OCI-M1 (cell line): ENCODE results near the gene R3HCC1L.

Experiments
- DNase-seq: peaks from one replicate; lab custom pipeline; 2025; lab: John Stamatoyannopoulos, UW

Gene R3HCC1L

DNA sequence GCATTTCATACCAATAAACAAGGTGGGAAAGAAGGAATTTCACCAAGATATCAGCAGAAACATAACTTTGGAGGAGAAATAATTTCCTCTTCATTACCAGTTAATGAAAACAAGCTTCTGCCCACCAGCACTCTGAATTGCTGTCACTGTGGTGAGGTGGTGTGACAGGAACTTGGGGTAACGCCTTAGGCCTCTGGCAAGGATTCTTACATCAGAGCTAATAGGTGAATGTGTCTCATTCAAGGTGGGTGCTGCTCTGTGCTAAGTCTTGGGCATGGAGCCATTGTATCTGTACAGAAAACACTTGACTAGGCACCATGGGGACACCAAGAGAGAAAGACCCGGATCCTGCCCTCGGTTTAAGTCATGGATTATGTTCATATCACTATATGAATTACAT, 141.9 kb downstream of the R3HCC1L start:
- DNase-seq, result no peak

DNA sequence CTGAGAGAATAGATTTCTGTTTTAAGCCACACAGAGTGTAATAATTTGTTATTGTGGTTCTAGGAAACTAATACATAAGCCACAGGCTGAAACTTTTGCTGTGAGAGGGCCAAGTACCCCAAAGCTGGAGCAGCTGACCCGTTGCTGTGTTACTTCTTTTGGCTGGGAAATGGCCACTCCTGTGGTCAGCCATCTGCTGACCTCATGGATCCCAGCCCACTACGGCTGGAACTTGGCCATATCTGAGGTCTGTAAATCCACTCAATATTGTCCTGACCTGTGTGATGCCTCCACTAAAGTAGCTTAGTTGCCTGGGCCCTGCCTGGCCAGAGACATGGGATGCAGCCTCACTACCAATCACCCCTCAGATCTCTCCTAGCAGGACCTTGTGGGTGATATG, 151.0 kb downstream of the R3HCC1L start:
- DNase-seq, result no peak

DNA sequence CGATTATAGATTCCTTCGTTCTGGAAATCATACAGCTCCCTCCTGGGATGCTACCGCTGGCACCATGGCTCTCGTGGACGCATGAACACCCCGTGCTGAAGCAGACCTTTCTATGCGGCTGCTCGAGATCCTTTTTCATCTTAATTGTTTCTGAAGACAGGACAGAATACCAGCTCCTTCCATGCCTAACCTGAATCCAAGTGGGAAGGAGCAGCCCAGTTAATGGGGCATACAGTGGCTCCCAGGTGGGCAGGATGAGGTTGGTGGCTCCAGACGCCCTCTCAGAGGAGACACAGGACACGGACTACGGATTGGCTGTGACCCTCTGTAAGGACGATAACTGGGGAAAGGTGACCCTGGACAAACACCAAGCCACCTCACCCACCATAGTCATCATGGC, 152.0 kb downstream of the R3HCC1L start:
- DNase-seq, result no peak

DNA sequence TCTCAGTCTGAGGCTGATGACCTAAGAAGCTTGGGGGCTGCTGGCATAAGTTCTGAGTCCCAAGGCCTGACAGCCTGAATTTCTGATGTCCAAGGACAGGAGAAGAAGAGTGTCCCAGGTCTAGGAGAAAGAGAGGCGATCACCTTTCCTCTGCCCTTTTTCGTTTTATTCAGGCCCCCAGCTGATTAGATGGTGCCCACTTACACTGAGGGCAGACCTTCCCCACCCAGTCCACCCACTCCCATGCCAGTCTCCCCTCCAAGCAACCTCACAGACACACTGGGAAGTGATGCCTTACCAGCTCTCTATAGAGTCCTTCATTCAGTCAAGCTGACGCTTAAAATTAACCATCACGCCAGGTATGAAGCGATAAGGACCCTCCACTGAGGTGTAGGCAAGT, 152.9 kb downstream of the R3HCC1L start:
- no peak for DNase-seq

DNA sequence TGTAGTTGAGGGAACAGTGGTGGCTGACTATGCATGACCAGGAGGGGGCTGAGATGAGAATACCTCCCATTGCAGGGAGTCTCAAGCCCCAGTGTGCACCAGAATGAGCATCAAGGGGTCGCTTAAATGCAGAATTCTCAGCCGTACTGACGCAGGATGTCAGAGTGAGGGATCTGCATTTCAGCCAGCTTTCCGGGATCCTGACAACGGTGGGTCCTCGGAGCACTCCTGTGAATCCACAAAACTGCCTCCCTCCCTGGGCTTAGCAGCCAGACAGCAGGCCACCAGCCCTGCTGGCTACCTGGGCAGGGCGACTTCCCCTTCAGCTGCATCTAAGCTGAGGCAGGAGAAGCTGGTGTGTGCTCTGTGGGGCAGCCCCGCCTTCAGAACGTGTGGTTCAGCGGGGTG, 155.3 kb downstream of the R3HCC1L start:
- DNase-seq, result no peak

DNA sequence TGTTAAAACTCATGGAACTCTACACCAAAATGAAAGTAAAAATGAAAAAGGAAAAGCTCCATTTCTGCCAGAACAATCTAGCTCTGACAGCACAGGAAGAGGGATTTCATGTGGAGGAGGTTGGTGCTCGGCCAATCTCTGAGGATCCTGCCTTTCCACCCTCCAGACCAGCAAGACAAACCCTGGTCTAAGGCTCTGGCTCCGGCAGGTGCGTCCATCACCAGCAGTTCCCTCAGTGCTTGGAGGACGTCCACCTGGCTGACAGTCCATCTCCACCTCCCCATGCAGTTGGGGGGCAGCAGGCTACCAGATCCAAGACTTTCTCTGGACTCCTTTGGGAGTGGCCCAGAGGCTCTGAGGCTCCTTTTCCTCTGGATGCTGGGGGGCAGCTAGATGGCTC, 158.5 kb downstream of the R3HCC1L start:
- no peak for DNase-seq

DNA sequence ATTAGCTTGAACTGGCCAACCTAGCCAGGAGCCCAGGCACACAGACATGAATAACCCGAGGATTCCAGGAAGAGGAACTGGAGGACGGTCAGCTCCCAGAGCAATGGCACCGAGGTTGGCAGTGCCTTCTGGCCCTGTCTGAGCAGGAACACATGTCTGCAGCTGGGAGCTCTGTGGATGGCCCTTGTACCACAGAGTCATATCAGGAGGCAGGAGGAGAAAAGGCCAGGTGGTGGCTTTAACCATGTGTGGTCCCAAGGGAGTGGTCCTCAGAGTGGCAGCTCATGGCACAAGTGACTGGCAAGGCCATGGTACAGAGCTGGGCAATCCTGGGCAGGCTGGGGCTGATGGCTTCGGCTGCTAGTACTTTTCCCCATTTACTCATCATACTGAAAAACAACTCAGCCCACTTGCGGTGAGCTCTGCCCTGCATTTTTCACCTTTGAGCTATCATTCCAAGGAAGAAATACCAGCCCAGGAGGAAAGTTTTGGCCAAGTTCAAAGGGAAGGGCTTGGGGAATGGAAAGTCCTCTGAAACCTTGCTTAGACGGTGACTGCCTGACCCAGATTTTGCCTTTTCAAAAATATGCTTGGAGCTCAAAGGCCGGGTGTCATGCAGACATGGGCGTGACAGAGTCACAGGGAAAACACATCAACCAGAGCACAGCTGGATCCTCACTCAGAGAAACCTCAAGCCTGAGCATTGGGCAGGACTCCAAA, 159.3 kb downstream of the R3HCC1L start:
- DNase-seq, result no peak

DNA sequence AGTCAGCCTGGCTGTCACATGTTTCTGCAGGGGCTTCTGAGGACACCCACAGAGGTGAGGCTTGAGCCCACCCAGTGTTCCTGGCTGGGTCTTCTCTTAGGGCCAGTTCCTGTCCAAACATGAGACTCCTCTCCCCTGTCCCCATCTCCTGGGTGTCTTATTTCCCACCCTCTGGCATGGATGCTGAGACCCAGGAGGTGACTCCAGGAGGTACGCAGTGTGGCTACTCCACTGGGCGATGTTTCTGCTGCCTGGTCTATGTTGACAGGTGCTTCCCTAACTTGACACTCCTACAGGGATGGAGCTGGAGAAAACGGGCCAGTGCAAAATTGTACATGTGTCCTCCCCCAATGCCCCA, 159.8 kb downstream of the R3HCC1L start:
- no peak for DNase-seq
